SK-N-SH treated with all-trans-retinoic acid at 6 μM for 48 hours (cell line): ENCODE data around the gene NHSL2.

Experiments used
- ATAC-seq: fragments of 200-7000 bp; cut with Tn5 transposase; 3 replicates; pipeline ENCODE4 v1.9.1; 2020; ENCODE audit warnings: mild to moderate bottlenecking, moderate library complexity
- ARNTL ChIP-seq: fragments of 450-650 bp; formaldehyde crosslinking; IDR thresholded peaks from 2 replicates; pipeline ENCODE4 v1.5.0; 2020; ENCODE audit warnings: low read depth, mild to moderate bottlenecking, moderate library complexity, borderline replicate concordance
- CREB5 ChIP-seq: fragments of 250-450 bp; sonication (Bioruptor Pico); IDR thresholded peaks from 2 replicates; pipeline ENCODE4 v1.5.1; 2020; ENCODE audit warnings: low read depth, mild to moderate bottlenecking, moderate library complexity
- CSDC2 ChIP-seq: fragments of 250-450 bp; sonication (Bioruptor Pico); IDR thresholded peaks from 2 replicates; pipeline ENCODE4 v1.5.0; 2020; ENCODE audit warnings: mild to moderate bottlenecking, moderate library complexity
- CSRNP3 ChIP-seq: fragments of 250-450 bp; sonication (Bioruptor Pico); IDR thresholded peaks from 2 replicates; pipeline ENCODE4 v1.5.1; 2021; ENCODE audit warnings: mild to moderate bottlenecking, moderate library complexity
- ESRRG ChIP-seq: fragments of 250-450 bp; sonication (Bioruptor Pico); IDR thresholded peaks from 2 replicates; pipeline ENCODE4 v1.6.1; 2021; ENCODE audit warnings: mild to moderate bottlenecking
- ISL1 ChIP-seq: fragments of 250-450 bp; sonication (Bioruptor Pico); IDR thresholded peaks from 2 replicates; pipeline ENCODE4 v2.1.2; 2022; ENCODE audit warnings: mild to moderate bottlenecking, moderate library complexity
- OSR1 ChIP-seq: fragments of 250-450 bp; sonication (Bioruptor Pico); IDR thresholded peaks from 2 replicates; pipeline ENCODE4 v1.8.0; 2022; ENCODE audit warnings: moderate library complexity, mild to moderate bottlenecking, inconsistent platforms
- POU6F1 ChIP-seq: fragments of 250-450 bp; sonication (Bioruptor Pico); IDR thresholded peaks from 2 replicates; pipeline ENCODE4 v1.8.0; 2021; ENCODE audit warnings: low read depth, mild to moderate bottlenecking, moderate library complexity, borderline replicate concordance
- PPARA ChIP-seq: fragments of 250-450 bp; sonication (Bioruptor Pico); IDR thresholded peaks from 2 replicates; pipeline ENCODE4 v1.5.0; 2020; ENCODE audit warnings: mild to moderate bottlenecking, borderline replicate concordance
- RARB ChIP-seq: fragments of 250-450 bp; sonication (Bioruptor Pico); IDR thresholded peaks from 2 replicates; pipeline ENCODE4 v1.8.0; 2021; ENCODE audit warnings: mild to moderate bottlenecking, moderate library complexity
- SNAI2 ChIP-seq: fragments of 250-450 bp; sonication (Bioruptor Pico); IDR thresholded peaks from 2 replicates; pipeline ENCODE4 v1.5.0; 2020; ENCODE audit warnings: mild to moderate bottlenecking, moderate library complexity
- TCF4 ChIP-seq: fragments of 250-450 bp; sonication (Bioruptor Pico); IDR thresholded peaks from 2 replicates; pipeline ENCODE4 v1.8.0; 2021; ENCODE audit warnings: mild to moderate bottlenecking, moderate library complexity, borderline replicate concordance
- TOX ChIP-seq: fragments of 250-450 bp; sonication (Bioruptor Pico); IDR thresholded peaks from 2 replicates; pipeline ENCODE4 v1.8.0; 2021; ENCODE audit warnings: mild to moderate bottlenecking, moderate library complexity, borderline replicate concordance
- TSHZ2 ChIP-seq: fragments of 250-450 bp; sonication (Bioruptor Pico); IDR thresholded peaks from 2 replicates; pipeline ENCODE4 v1.5.0; 2020; ENCODE audit warnings: mild to moderate bottlenecking, moderate library complexity
- ZC3H10 ChIP-seq: fragments of 250-450 bp; sonication (Bioruptor Pico); IDR thresholded peaks from 2 replicates; pipeline ENCODE4 v1.5.1; 2021; ENCODE audit warnings: mild to moderate bottlenecking, moderate library complexity
- ZFP3 ChIP-seq: fragments of 250-450 bp; sonication (Bioruptor Pico); IDR thresholded peaks from 2 replicates; pipeline ENCODE4 v1.5.0; 2020; ENCODE audit warnings: mild to moderate bottlenecking, moderate library complexity
- ZFP30 ChIP-seq: fragments of 450-650 bp; formaldehyde crosslinking; IDR thresholded peaks from 2 replicates; pipeline ENCODE4 v1.5.0; 2022; ENCODE audit warnings: mild to moderate bottlenecking, moderate library complexity
- ZNF565 ChIP-seq: fragments of 450-650 bp; formaldehyde crosslinking; conservative IDR thresholded peaks from 2 replicates; pipeline ENCODE4 v1.5.0; 2020; ENCODE audit warnings: low read depth, mild to moderate bottlenecking, moderate library complexity
- ZNF70 ChIP-seq: fragments of 450-650 bp; formaldehyde crosslinking; IDR thresholded peaks from 2 replicates; pipeline ENCODE4 v1.5.0; 2020; ENCODE audit warnings: mild to moderate bottlenecking, moderate library complexity
- ZNF8 ChIP-seq: fragments of 450-650 bp; formaldehyde crosslinking; IDR thresholded peaks from 2 replicates; pipeline ENCODE4 v1.5.0; 2020; ENCODE audit warnings: mild to moderate bottlenecking, moderate library complexity

The NHSL2 gene

GRCh38 chrX:71922686-71923085 is 12.0 kb downstream of the NHSL2 start (continued):
- no peak for TF ChIP-seq TSHZ2 (CRISPR knock-in tag)
- TF ChIP-seq ZNF70 (CRISPR knock-in tag) = no peak
- no peak for TF ChIP-seq OSR1 (CRISPR knock-in tag)
- no peak for TF ChIP-seq ZNF8
- TF ChIP-seq, all 23 proteins: peak for 0

- TF ChIP-seq ZFP3 (CRISPR knock-in tag) (no peak), ZNF70 (CRISPR knock-in tag) (no peak), ESRRG (no peak), TOX (CRISPR knock-in tag) (no peak), POU6F1 (no peak), CREB5 (CRISPR knock-in tag) (no peak), CSRNP3 (CRISPR knock-in tag) (no peak), ISL1 (no peak), OSR1 (CRISPR knock-in tag) (no peak), TSHZ2 (CRISPR knock-in tag) (no peak), PPARA (no peak), ARNTL (CRISPR knock-in tag) (no peak), TCF4 (CRISPR knock-in tag) (no peak), SNAI2 (CRISPR knock-in tag) (no peak), CSDC2 (CRISPR knock-in tag) (no peak), ZFP30 (CRISPR knock-in tag) (no peak), ZC3H10 (CRISPR knock-in tag) (no peak), ZNF565 (CRISPR knock-in tag) (no peak)
- ATAC-seq = no peak
Measured at GRCh38 chrX:71923516-71923915, 12.9 kb downstream of the NHSL2 start.

- no peak for ATAC-seq
- TF ChIP-seq ZFP3 (CRISPR knock-in tag) (no peak), ISL1 (no peak), TSHZ2 (CRISPR knock-in tag) (no peak), RARB (no peak), PPARA (no peak), ZNF8 (no peak), ARNTL (CRISPR knock-in tag) (no peak), OSR1 (CRISPR knock-in tag) (no peak)
Measured at GRCh38 chrX:71927040-71927439, 16.4 kb downstream of the NHSL2 start.
